Endothelial cell of umbilical vein (primary cell): Measurements from ENCODE around the gene SH3BP5L. TPM values are rescaled to one million over a fixed set of nuclear protein-coding genes. Genes with fewer than 3 reads are reported as not detected.

Experiments used
- BruUV-seq: library from RNA; stranded (reverse); fragments of 400-500 nt; replicated peaks from 2 replicates; lab custom pipeline; 2021; lab: Mats Ljungman, UMichigan
- CTCF ChIA-PET: fragments of 300-600, 350-600 bp; sonication (Branson Sonifier 250); formaldehyde crosslinking; loops from one replicate; lab custom pipeline; 2021; ENCODE audit warnings: antibody characterized with exemption, inconsistent platforms; lab: Charles Lee
- POLR2A ChIA-PET: fragments of 300-600, 350-600 bp; sonication (Branson Sonifier 250); formaldehyde crosslinking; loops from one replicate; lab custom pipeline; 2021; ENCODE audit warnings: antibody characterized with exemption, inconsistent platforms; lab: Charles Lee
- DNase-seq: peaks from one replicate; pipeline ENCODE4 v3.0.0-alpha.2; 2011; ENCODE audit warnings: low read depth, low spot score
- FAIRE-seq: peaks from 2 replicates; lab custom pipeline; 2011; peaks lifted over from hg19 to GRCh38; lab: Jason Lieb, UNC
- H2AFZ ChIP-seq: 2 replicates; pipeline ENCODE4 v1.6.0; 2012; ENCODE audit warnings: low read depth, low read length, control low read depth, inconsistent platforms
- H3K27ac ChIP-seq: 2 replicates; pipeline ENCODE4 v1.5.1; 2011; ENCODE audit warnings: low read depth, mild to moderate bottlenecking, control low read depth, low read length, moderate library complexity; ENCODE audit not compliant: insufficient read depth
- H3K27me3 ChIP-seq, 2 experiments: 2 replicates each; pipeline versions ENCODE4 v1.6.0 to v1.6.1; 2011; ENCODE audit warnings: low read length in 2 of 2, mixed read lengths in 1 of 2; ENCODE audit not compliant: control insufficient read depth in 2 of 2, insufficient read depth in 2 of 2
- H3K36me3 ChIP-seq, 2 experiments: 2 replicates in 1 of 2; 3 replicates in 1 of 2; pipeline ENCODE4 v1.5.1; 2011; ENCODE audit warnings: low read length in 2 of 2, mild to moderate bottlenecking in 1 of 2, moderate library complexity in 1 of 2; ENCODE audit not compliant: control insufficient read depth in 2 of 2, insufficient read depth in 2 of 2; ENCODE audit errors: extremely low read depth in 1 of 2
- H3K4me1 ChIP-seq: 3 replicates; pipeline ENCODE4 v1.5.1; 2011; ENCODE audit warnings: mild to moderate bottlenecking, low read length; ENCODE audit not compliant: control insufficient read depth, insufficient read depth; ENCODE audit errors: extremely low read depth
- H3K4me2 ChIP-seq: 2 replicates; pipeline ENCODE4 v1.6.1; 2011; ENCODE audit warnings: low read length, control low read depth, mixed read lengths; ENCODE audit not compliant: insufficient read depth
- H3K4me3 ChIP-seq, 3 experiments: fragments of 200-600 bp in 1 of 3; sonication (generic), shearing (Covaris generic) in 1 of 3; replicated peaks in 1 of 3; 2 replicates each; pipeline ENCODE4 v1.5.1; 2011 to 2016; ENCODE audit warnings: control low read depth in 3 of 3, low read length in 3 of 3, mild to moderate bottlenecking in 2 of 3, inconsistent platforms in 1 of 3, low read depth in 1 of 3, moderate library complexity in 1 of 3; ENCODE audit not compliant: insufficient read depth in 1 of 3
- H3K79me2 ChIP-seq: 2 replicates; pipeline ENCODE4 v1.6.0; 2012; ENCODE audit warnings: low read length, inconsistent platforms; ENCODE audit not compliant: control insufficient read depth, insufficient read depth
- H3K9ac ChIP-seq: replicated peaks from 2 replicates; pipeline ENCODE3; 2011; ENCODE audit warnings: low read length, control low read depth; ENCODE audit not compliant: insufficient read depth; ENCODE audit errors: extremely low read depth
- H3K9me1 ChIP-seq: replicated peaks from 3 replicates; pipeline ENCODE4 v1.6.0; 2011; ENCODE audit warnings: mild to moderate bottlenecking, low read length; ENCODE audit not compliant: control insufficient read depth, insufficient read depth; ENCODE audit errors: extremely low read depth
- H3K9me3 ChIP-seq: replicated peaks from 2 replicates; pipeline ENCODE4 v1.5.1; 2012; ENCODE audit warnings: low read length, inconsistent platforms; ENCODE audit not compliant: control insufficient read depth, insufficient read depth
- H4K20me1 ChIP-seq: replicated peaks from 2 replicates; pipeline ENCODE3; 2011; ENCODE audit warnings: mild to moderate bottlenecking, low read length; ENCODE audit not compliant: control insufficient read depth, insufficient read depth; ENCODE audit errors: extremely low read depth
- CTCF ChIP-seq, 2 donors: IDR thresholded peaks; 1 replicate in 1 of 2; 2 replicates in 1 of 2; pipeline ENCODE4 v1.5.1; 2011; ENCODE audit warnings: low read length in 2 of 2, mild to moderate bottlenecking in 2 of 2, moderate library complexity in 2 of 2, control low read depth in 1 of 2, inconsistent platforms in 1 of 2, low read depth in 1 of 2; ENCODE audit not compliant: insufficient read depth in 1 of 2; ENCODE audit errors: extremely low read depth in 1 of 2
- EZH2 ChIP-seq: IDR thresholded peaks from 2 replicates; pipeline ENCODE4 v1.6.1; 2012; ENCODE audit warnings: borderline replicate concordance, low read depth, mild to moderate bottlenecking, moderate library complexity, low read length, inconsistent platforms; ENCODE audit not compliant: severe bottlenecking
- FOS ChIP-seq: IDR thresholded peaks from 2 replicates; pipeline ENCODE4 v1.6.1; 2011; ENCODE audit warnings: mild to moderate bottlenecking, low read length, moderate library complexity, borderline replicate concordance; ENCODE audit not compliant: insufficient read depth
- GATA2 ChIP-seq: IDR thresholded peaks from 2 replicates; pipeline ENCODE4 v1.7.0; 2011; ENCODE audit warnings: low read depth, mild to moderate bottlenecking, moderate library complexity, mixed read lengths, low read length; ENCODE audit not compliant: insufficient read length, insufficient read depth
- JUN ChIP-seq: IDR thresholded peaks from 2 replicates; pipeline ENCODE4 v1.6.1; 2011; ENCODE audit warnings: borderline replicate concordance, low read depth; ENCODE audit not compliant: insufficient read length, insufficient read depth
- MAX ChIP-seq: IDR thresholded peaks from 2 replicates; pipeline ENCODE4 v1.6.1; 2011; ENCODE audit not compliant: insufficient read depth, insufficient read length
- MYC ChIP-seq: IDR thresholded peaks from one replicate; pipeline ENCODE4 v1.6.1; 2011; ENCODE audit warnings: mild to moderate bottlenecking, low read depth, low read length
- POLR2A ChIP-seq: IDR thresholded peaks from 2 replicates; pipeline ENCODE4 v1.6.1; 2012; ENCODE audit warnings: low read depth, mild to moderate bottlenecking, control low read depth, low read length
- POLR2AphosphoS5 ChIP-seq: IDR thresholded peaks from 2 replicates; pipeline ENCODE4 v1.6.1; 2012; ENCODE audit warnings: low read depth, mild to moderate bottlenecking, control low read depth, low read length, moderate library complexity; ENCODE audit not compliant: insufficient read depth
- dilution Hi-C: fragments of 300-500 bp; cut with MboI; formaldehyde crosslinking; loops from one replicate; pipeline ENCODE4 v1.15.0; 2019; ENCODE audit warnings: low sequenced_read_pairs; ENCODE audit not compliant: extremely low pct_ligation_motif_present
- intact Hi-C: fragments of 100-400 bp; cut with micrococcal nuclease; formaldehyde crosslinking; loops from one replicate; pipeline ENCODE4 v1.10.0; 2022
- polyA plus RNA-seq, 4 experiments: library from polyadenylated mRNA; depleted of rRNA in 3 of 4; stranded (reverse) in 3 of 4; unstranded in 1 of 4; fragments of >200 nt; gene quantifications; 2 replicates each; pipeline versions ENCODE4 v1.2.1 to v1.2.3, GENCODE V29; 2011 to 2012; ENCODE audit warnings: missing spikeins in 1 of 4
- total RNA-seq: library from RNA; stranded (reverse); gene quantifications from 2 replicates; pipeline ENCODE4 v1.2.3, GENCODE V29; 2021

The SH3BP5L gene
- total and polyA plus RNA-seq, 2 donors (not counting 3 experiments of a cell fraction or from before 2014, with no cell fraction given): 24.7 TPM

- no peak for FAIRE-seq
Measured at GRCh38 chr1:248815407-248816034, 10.2 kb downstream of the SH3BP5L start.

More at GRCh38 chr1:248815407-248816034, 10.2 kb downstream of the SH3BP5L start:
- no peaks in the 10 kb centered on the region for H3K27me3 ChIP-seq
- intact Hi-C loops (no loop called here), dilution Hi-C loops (no loop called here)
- ChIA-PET CTCF (no interaction called here), POLR2A (no interaction called here)
- H3K4me3 ChIP-seq: no peak overlapping the region
- no peak overlapping the region for H2AFZ ChIP-seq
- H3K36me3 ChIP-seq: peaks cover 9 to 54% of the 10 kb centered on the region in 2 experiments
- H3K9ac ChIP-seq: no peak overlapping the region
- H3K9me3 ChIP-seq: no peaks in the 10 kb centered on the region
- H3K9me1 ChIP-seq: no peaks in the 10 kb centered on the region
- BruUV-seq: no TSS peak
- no peak overlapping the region for H3K27ac ChIP-seq
- H4K20me1 ChIP-seq: no peaks in the 10 kb centered on the region
- H3K79me2 ChIP-seq: peaks cover 13% of the 10 kb centered on the region
- no peak overlapping the region for H3K4me2 ChIP-seq
- DNase-seq: no peak
- H3K4me1 ChIP-seq: no peaks in the 10 kb centered on the region
- TF ChIP-seq POLR2AphosphoS5: no peak
- no peak for TF ChIP-seq GATA2
- TF ChIP-seq MYC: no peak
- no peak for TF ChIP-seq FOS
- TF ChIP-seq POLR2A: no peak
- no peak for TF ChIP-seq JUN
- TF ChIP-seq MAX: no peak
- TF ChIP-seq CTCF (IDR thresholded peaks at IDR 0.05; ENCODE audit: extremely low read depth in 1 of 2, insufficient read depth in 1 of 2, low read depth in 1 of 2, low read length in 2 of 2): no peak
- TF ChIP-seq EZH2: no peak
